Astrocyte of the spinal cord (primary cell): Measurements from ENCODE around the gene EGFL7.

Source experiments
- DNase-seq: peaks from one replicate; pipeline ENCODE4 v3.0.0; 2011; ENCODE audit warnings: low read depth, low spot score
- H3K4me3 ChIP-seq: 2 replicates; pipeline ENCODE4 v1.5.1; 2011; ENCODE audit warnings: low read depth, mild to moderate bottlenecking, low read length, moderate library complexity
- in situ Hi-C: cut with HindIII; loops from 2 replicates; pipeline ENCODE4 v1.10.0; 2017; ENCODE audit warnings: low sequenced_read_pairs
- TF ChIP-seq, protein P1 (sequence below): IDR thresholded peaks from 2 replicates; pipeline ENCODE4 v1.5.1; 2012; ENCODE audit warnings: low read depth, mild to moderate bottlenecking, low read length, inconsistent platforms

The EGFL7 gene

DNA sequence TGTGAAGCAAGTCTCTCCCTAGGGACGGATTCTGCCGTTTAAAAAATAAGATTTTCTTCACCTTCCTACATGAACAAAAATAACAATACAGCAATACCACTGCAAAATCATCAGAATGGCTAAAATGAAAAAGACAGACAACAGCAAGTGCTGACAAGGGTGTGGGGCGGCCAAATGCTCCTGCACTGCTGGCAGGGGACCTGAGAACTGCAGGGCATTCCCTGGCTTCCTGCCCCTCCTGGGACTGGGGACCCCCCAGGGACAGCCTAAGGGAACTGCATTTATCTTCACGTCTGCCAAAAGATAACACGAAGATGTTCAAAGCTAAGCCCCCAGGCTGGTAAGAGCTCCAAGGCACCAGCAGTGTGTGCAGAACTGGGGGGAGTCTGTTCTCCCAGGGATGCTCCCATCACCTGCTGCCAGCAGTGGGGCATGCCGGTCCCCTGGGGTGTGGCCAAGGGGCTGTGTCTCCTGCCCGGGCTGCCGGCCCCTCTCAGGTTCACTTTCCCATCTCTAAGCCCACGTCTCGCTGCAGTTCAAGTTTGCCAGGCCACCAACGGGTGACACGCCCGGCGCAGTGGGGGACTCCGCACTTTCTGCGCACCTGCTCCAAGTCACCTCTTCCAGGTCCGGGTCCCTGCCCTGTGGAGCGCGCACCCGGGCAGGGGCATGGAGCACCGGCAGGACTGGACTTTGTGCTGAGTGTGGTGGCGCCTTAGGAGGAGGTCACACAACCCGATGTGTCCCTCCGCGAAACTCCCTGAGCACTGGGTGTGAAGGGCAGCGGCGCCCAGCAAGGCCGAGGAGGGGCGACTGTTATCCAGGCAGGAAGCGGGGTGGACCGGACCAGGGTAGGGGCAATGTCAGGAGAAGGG is 4.5 kb upstream of the EGFL7 start:
- TF ChIP-seq, protein P1, sequence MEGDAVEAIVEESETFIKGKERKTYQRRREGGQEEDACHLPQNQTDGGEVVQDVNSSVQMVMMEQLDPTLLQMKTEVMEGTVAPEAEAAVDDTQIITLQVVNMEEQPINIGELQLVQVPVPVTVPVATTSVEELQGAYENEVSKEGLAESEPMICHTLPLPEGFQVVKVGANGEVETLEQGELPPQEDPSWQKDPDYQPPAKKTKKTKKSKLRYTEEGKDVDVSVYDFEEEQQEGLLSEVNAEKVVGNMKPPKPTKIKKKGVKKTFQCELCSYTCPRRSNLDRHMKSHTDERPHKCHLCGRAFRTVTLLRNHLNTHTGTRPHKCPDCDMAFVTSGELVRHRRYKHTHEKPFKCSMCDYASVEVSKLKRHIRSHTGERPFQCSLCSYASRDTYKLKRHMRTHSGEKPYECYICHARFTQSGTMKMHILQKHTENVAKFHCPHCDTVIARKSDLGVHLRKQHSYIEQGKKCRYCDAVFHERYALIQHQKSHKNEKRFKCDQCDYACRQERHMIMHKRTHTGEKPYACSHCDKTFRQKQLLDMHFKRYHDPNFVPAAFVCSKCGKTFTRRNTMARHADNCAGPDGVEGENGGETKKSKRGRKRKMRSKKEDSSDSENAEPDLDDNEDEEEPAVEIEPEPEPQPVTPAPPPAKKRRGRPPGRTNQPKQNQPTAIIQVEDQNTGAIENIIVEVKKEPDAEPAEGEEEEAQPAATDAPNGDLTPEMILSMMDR, result no peak
- in situ Hi-C loops, result no loop called here
- DNase-seq, result no peak
- H3K4me3 ChIP-seq, result no peak overlapping the region

DNA sequence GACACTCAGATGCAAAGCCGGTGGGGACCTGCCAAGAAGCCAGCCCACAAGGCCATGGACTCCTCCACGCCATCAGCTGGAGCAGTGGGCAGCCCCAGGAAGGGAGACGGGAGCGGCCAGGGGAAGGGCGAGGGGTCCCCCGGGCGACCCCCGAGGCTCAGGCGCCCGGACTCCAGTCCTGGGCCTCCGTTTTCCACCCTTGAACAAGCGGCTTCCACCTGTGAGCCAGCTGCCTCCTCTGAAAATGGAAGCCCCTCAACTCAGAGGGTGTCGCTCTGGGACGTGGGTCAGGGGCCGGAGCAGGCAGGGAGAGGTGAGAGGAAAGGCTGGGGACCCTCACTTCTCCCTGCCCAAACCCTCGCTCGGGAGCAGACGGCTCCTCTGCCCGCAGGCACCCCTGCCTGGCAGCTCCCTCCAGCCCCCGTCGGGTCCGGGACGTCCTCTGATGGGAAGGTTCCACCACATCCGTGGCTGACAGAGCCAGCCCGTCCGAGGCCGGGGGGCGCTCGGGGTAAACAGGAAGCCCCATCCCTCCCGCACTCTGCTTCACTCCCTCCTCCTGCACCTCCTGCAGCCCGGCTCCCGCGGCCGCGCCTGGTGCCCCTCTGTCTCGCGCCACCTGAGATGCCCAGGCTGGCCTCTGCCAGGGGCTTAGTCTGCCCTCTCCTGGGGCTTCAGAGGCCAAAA is 3.7 kb upstream of the EGFL7 start:
- in situ Hi-C loops, result no loop called here
- TF ChIP-seq, protein P1, result no peak
- DNase-seq, result no peak
- H3K4me3 ChIP-seq, result no peak overlapping the region

DNA sequence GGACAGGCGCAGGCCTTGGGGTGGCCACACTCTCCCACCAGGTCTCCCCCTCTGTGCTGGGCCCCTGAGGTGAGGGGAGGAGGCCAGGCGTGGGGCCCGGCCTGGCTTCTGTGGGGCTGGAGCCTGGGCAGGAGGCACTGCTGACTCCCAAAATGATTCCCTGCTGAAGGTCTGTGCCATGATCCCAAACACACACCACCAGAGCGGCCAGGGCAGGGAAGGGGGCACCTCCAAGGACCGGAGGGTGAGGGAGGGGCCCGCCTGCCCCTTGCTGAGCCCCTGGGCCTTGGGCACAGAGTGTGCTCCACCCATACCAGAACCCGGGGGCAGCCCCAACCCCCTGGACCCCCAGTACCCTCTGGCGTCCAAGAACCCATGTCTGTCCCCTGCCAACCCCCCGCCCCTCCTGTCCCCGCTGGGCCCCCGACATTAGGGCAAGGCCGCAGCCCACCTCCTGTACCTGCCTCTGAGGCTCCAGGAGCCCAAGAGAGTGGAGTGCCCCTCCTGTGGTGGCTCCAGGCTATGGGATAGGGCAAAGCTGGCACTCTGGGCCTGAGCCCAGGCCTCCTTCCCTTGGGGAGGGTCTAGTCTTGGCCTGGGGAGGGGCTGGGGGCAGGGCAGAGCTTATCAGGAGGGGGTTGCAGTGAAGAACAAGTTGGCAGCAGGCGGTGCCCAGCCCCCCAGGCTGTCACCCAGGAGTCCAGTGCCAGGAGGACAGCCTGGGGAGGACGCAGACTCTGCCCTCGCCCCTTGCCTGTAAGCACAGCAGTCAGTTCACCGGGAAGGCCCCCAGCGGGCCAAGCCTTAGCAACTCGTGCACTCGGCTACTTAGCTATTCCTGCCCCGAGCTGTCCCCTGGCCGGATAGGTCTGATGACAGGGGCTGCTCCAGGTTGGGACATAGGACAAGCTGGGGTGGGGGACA is 2.6 kb upstream of the EGFL7 start:
- no peak for DNase-seq
- no peak overlapping the region for H3K4me3 ChIP-seq
- TF ChIP-seq, protein P1, result no peak
- in situ Hi-C loops, result no loop called here

DNA sequence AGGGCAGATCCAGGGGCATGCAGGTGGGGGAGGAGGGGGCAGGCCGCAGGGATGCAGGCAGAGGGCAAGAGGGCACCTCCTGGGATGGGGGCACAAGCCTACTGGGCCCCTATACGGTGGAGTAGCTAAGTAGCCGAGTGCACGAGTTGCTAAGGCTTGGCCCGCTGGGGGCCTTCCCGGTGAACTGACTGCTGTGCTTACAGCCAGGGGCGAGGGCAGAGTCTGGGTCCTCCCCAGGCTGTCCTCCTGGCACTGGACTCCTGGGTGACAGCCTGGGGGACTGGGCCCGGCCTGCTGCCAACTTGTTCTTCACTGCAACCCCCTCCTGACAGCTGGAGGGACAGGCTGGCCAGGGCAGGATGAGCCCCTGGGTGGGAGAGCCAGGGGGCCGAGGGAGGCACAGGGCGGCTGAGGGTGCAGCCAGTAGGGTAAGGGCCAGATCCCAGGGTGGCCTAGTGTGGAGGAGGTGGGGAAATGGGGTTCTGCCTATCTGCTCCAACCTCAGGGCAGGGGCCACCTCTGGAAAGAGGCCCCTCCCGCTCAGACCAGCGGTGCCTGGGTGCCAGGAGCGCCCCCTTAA is 1.7 kb upstream of the EGFL7 start:
- TF ChIP-seq, protein P1, result no peak
- no peak overlapping the region for H3K4me3 ChIP-seq
- DNase-seq, result no peak
- in situ Hi-C loops, result no loop called here

DNA sequence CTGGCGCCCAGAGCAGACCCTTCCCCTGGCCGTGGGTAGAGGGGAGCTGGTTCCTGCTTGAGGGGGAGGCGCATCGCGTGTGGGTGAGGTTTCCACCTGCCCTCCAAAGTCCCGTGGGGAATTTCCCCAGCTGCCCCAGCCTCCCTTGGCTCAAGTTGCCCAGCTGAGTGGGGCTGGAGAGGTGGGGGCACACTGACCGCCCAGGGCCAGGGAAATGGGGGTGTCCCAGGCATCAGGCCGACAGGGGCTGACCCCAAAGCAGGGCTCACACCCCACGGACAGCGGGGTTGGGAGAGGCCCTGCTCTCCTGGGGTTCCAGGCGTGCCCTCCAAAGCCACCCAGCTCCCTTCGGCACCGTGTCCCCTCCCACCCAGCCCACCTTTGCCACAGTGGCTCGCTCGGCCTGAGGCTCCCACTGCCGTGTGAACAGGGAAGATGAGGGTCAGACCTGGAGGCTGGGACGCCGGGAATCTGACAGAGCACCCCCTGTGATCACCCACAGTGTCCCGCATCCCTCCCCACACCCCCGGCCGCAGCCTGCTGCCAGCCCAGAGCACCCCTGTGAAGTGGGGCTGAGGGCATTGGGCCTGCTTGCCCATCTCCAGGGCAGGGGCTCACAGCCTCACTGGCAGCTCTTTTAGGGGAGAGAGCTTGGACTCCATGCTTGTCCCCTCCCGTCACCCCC is 933 bp upstream of the EGFL7 start:
- DNase-seq, result no peak
- TF ChIP-seq, protein P1, result no peak
- no peak overlapping the region for H3K4me3 ChIP-seq
- in situ Hi-C loops, result no loop called here
